Measurements from ENCODE around the gene FAM107B.

DNA sequence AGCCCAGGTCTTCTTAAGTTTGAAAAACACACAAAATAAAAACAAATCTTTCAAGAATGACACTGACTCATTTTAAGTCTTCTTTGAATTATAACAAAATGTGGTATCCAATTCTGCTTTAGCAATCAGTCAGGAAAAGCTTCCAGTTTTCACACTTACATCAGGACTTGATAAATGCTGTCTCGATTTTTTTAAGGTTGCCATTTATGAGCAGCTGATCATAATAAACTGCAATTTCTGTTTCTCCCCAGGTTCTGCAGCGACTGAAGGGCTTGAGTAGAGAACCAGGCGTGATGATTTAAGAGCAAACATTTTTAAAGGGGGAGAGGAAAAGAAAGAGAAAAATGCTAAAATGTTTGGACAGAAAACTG, 71.1 kb downstream of the FAM107B start:
- TF ChIP-seq, protein P1, sequence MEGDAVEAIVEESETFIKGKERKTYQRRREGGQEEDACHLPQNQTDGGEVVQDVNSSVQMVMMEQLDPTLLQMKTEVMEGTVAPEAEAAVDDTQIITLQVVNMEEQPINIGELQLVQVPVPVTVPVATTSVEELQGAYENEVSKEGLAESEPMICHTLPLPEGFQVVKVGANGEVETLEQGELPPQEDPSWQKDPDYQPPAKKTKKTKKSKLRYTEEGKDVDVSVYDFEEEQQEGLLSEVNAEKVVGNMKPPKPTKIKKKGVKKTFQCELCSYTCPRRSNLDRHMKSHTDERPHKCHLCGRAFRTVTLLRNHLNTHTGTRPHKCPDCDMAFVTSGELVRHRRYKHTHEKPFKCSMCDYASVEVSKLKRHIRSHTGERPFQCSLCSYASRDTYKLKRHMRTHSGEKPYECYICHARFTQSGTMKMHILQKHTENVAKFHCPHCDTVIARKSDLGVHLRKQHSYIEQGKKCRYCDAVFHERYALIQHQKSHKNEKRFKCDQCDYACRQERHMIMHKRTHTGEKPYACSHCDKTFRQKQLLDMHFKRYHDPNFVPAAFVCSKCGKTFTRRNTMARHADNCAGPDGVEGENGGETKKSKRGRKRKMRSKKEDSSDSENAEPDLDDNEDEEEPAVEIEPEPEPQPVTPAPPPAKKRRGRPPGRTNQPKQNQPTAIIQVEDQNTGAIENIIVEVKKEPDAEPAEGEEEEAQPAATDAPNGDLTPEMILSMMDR (IDR thresholded peaks at IDR 0.05) = no peak
- no peak for TF ChIP-seq EZH2 (IDR thresholded peaks at IDR 0.05)
- no peak for TF ChIP-seq EZH2phosphoT487 (IDR thresholded peaks at IDR 0.05)

Data from neural progenitor cell (in vitro differentiated cells).